Heart left ventricle (tissue), 16 donors: ENCODE measurements around the gene GRIN2A. TPM values are rescaled to one million over a fixed set of nuclear protein-coding genes. Genes with fewer than 3 reads are reported as not detected.
A peak's percentile ranks its signal among the peaks of the same experiment; 100 is the strongest.
"Not testable (repeated sequence)": the region's sequence is repeated elsewhere in the genome, so short reads cannot be mapped to it uniquely, and the experiment has no call there.

Experiments used
- ATAC-seq, 4 donors: fragments of 200-7000 bp; cut with Tn5 transposase; one replicate each; pipeline ENCODE4 v1.9.1; 2020 to 2022; ENCODE audit warnings: moderate library complexity in 4 of 4, mild to moderate bottlenecking in 3 of 4, moderate number of reproducible peaks in 1 of 4
- DNase-seq, 5 donors: peaks; one replicate each; pipeline ENCODE4 v3.0.0-alpha.2; 2020
- H3K27ac ChIP-seq, 12 donors: fragments of 200-600 bp; sonication (generic) in 4 of 12; one replicate each; pipeline versions ENCODE4 v1.5.0 to v1.8.0; 2016 to 2022; ENCODE audit warnings: mild to moderate bottlenecking in 2 of 12
- H3K27me3 ChIP-seq, 9 donors: fragments of 200-600 bp; sonication (generic) in 2 of 9; one replicate each; pipeline versions ENCODE4 v1.5.1 to v1.8.0; 2016 to 2022; ENCODE audit warnings: mild to moderate bottlenecking in 3 of 9
- H3K36me3 ChIP-seq, 9 donors: fragments of 200-600 bp; sonication (generic) in 2 of 9; one replicate each; pipeline versions ENCODE4 v1.5.0 to v1.8.0; 2018 to 2022; ENCODE audit warnings: mild to moderate bottlenecking in 2 of 9
- H3K4me1 ChIP-seq, 12 donors: fragments of 200-600 bp; sonication (generic) in 4 of 12; one replicate each; pipeline versions ENCODE4 v1.5.0 to v1.8.0; 2016 to 2022; ENCODE audit warnings: mild to moderate bottlenecking in 3 of 12
- H3K4me3 ChIP-seq, 12 donors: fragments of 200-600 bp; sonication (generic) in 4 of 12; one replicate each; pipeline versions ENCODE4 v1.5.0 to v1.8.0; 2017 to 2022; ENCODE audit warnings: mild to moderate bottlenecking in 9 of 12, moderate library complexity in 4 of 12
- H3K9me3 ChIP-seq, 12 donors: fragments of 200-600 bp; sonication (generic) in 4 of 12; one replicate each; pipeline versions ENCODE4 v1.5.0 to v1.8.0; 2016 to 2022; ENCODE audit warnings: mild to moderate bottlenecking in 1 of 12
- POLR2A ChIP-seq, 2 donors: fragments of 450-650 bp; IDR thresholded peaks; one replicate each; pipeline ENCODE4 v1.6.1; 2017; ENCODE audit warnings: antibody characterized with exemption in 2 of 2, mild to moderate bottlenecking in 2 of 2, moderate library complexity in 2 of 2
- WGBS, 4 donors: extraction: QIAGEN DNeasy Blood & Tissue Kit in 2 of 4; methylation state at CpG; one replicate each; pipeline versions ENCODE4 v1.1.5 to v1.1.7; 2013 to 2018; 5-methylcytosine and 5-hydroxymethylcytosine counted together
- intact Hi-C, 10 donors: fragments of 100-400 bp; cut with DNase I; formaldehyde crosslinking; loops; one replicate each; pipeline versions ENCODE4 v1.11.1 to v1.14.2; 2022
- polyA plus RNA-seq, 2 donors: library from polyadenylated mRNA; stranded (reverse); fragments of 200-250 nt; gene quantifications; one replicate each; pipeline ENCODE4 v1.2.3, GENCODE V29; 2013
- total RNA-seq, 9 donors: library from RNA; depleted of rRNA in 2 of 9; stranded (reverse); fragments of >200 nt in 2 of 9; fragmentation: NEBNext Ultra II Directional in 3 of 9; extraction: Animal tissue kit (Norgen Biotek cat#: 25700) in 3 of 9; gene quantifications; one replicate each; pipeline versions ENCODE4 v1.1.0 to v1.2.4, GENCODE V29; 2016 to 2023
- TF ChIP-seq, protein P1 (sequence below), 12 donors: fragments of 200-600 bp; sonication (generic) in 4 of 12; IDR thresholded peaks; one replicate each; pipeline versions ENCODE4 v1.5.0 to v1.8.0; 2018 to 2022; ENCODE audit warnings: antibody characterized with exemption in 12 of 12, mild to moderate bottlenecking in 5 of 12
- donor health status: ischemic (EF 13 %, LVEDD 7.1; RV severe dilation, severe dysfunction).
- donor health status: healthy with polysubstance abuse.
- donor health status: DM: no; HTN: yes; CAD: no.
- donor health status: DM: no; HTN: no; CAD: no.
- donor health status: ischemic (EF 25% LVEDD 6.9; RV normal size, moderate dysfunction).
- donor health status: ischemic (EF 25% LVEDD 5.7; RV mildly dilated, moderate dysfunction).
- donor health status: healthy.
- donor health status: DM: yes; HTN: yes; CAD: no.
- donor health status: ischemic (EF 35%, LVEDD 5.7; RV mildly dilated, moderate dysfunction).
- donor health status: nonischemic (EF 11% LVEDD 7.7; RV severe dilation, severe dysfunction).
- donor health status: DM: yes; HTN: yes; CAD: no.
- donor health status: PGD.
- donor health status: ischemic (EF 29% LVEDD 5.4; RV normal size, mild dysfunction).
- donor health status: nonischemic (EF 23%, LVEDD 6.1; RV moderate dilation, normal function).

GRIN2A gene
- total and polyA plus RNA-seq, 11 donors, result 0.01 to 4.6 (median 2.6) TPM

DNA sequence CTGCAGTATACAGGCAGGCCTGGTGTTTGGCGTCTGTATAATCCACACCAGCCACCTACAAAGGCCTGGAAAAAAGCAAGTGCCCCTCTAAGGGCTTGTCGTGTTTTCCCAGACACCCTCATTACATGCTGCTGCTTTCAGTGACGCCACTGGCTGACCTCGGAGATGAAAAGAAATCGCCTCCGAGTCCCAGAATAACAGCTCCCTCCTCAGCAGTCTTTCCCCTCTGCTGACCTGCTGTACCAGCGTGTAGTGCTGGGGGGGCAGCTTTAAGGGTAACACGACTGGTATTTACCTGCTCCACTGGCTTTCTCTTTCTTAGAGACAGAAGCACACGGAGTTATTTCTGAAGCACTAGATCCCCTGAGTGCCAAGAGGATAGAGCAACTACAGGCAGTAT is 296.8 kb downstream of the GRIN2A start:
- Histone ChIP-seq H3K27me3 (no peaks in the 10 kb centered on the region), H3K4me1 (no peaks in the 10 kb centered on the region), H3K36me3 (no peaks in the 10 kb centered on the region), H3K27ac (no peak overlapping the region), H3K4me3 (no peak overlapping the region), H3K9me3 (no peaks in the 10 kb centered on the region)
- no peak for TF ChIP-seq POLR2A (IDR thresholded peaks at IDR 0.05)
- TF ChIP-seq, protein P1, sequence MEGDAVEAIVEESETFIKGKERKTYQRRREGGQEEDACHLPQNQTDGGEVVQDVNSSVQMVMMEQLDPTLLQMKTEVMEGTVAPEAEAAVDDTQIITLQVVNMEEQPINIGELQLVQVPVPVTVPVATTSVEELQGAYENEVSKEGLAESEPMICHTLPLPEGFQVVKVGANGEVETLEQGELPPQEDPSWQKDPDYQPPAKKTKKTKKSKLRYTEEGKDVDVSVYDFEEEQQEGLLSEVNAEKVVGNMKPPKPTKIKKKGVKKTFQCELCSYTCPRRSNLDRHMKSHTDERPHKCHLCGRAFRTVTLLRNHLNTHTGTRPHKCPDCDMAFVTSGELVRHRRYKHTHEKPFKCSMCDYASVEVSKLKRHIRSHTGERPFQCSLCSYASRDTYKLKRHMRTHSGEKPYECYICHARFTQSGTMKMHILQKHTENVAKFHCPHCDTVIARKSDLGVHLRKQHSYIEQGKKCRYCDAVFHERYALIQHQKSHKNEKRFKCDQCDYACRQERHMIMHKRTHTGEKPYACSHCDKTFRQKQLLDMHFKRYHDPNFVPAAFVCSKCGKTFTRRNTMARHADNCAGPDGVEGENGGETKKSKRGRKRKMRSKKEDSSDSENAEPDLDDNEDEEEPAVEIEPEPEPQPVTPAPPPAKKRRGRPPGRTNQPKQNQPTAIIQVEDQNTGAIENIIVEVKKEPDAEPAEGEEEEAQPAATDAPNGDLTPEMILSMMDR (IDR thresholded peaks at IDR 0.05), result no peak
- 25 to 33% (median 31%) methylated on average over 9 of the region's 9 CpGs for WGBS, 4 donors
- DNase-seq, result no peak
- ATAC-seq, result peak in 1 of 4 donors; percentile 53
- intact Hi-C loops, result no loop called here

DNA sequence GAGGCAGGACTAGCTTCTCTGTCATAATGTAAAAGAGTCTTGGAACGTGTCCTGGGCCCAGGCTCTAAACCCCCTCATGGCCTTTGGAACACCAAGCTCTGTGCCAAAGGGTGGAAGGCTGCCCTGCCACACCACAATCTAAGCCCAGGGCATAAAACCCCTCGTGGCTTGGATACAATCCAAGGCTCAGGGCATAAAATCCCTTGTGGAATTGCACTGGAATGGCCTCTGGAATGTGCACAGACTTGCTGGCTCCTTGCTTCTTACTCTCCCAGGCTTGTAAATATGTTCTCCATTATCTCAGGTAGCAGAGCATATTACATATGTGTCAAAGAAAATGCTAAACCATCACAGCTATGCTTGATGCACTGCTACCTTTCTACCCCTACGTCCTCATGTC is 306.2 kb downstream of the GRIN2A start:
- H3K4me1 ChIP-seq, DNase-seq, H3K9me3 ChIP-seq, intact Hi-C loops, H3K27me3 ChIP-seq, H3K27ac ChIP-seq, H3K4me3 ChIP-seq, ATAC-seq, H3K36me3 ChIP-seq: not testable (repeated sequence)
- WGBS, 4 donors, result 55 to 72% (median 58%) methylated on average over 3 of the region's 3 CpGs

DNA sequence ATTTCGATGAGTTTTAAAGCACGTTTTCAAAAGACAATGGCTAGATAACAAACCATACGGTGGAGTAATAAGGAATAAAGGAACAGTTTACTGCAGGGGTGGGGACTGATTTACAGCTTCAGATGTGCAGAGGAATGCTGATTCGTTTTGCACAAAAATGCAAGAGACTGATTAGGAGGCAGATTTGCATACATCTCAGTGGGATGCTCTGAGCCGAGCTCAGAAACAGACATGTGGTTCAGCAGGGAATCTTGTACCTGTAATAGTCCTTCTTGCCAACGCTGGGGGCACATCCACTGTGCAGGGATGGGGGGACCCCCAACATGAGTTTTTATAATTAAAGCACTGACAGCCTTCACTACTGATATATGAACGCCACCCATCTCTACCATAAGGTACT is 308.0 kb downstream of the GRIN2A start:
- WGBS, 4 donors, result 55 to 76% (median 67%) methylated on average over 7 of the region's 7 CpGs
- no peaks in the 10 kb centered on the region for H3K36me3 ChIP-seq
- no peak overlapping the region for H3K4me3 ChIP-seq
- peaks cover 0 to 17% (median 0%) of the 10 kb centered on the region in 12 donors for H3K4me1 ChIP-seq
- H3K27me3 ChIP-seq, result no peaks in the 10 kb centered on the region
- no peaks in the 10 kb centered on the region for H3K9me3 ChIP-seq
- TF ChIP-seq, protein P1 (IDR thresholded peaks at IDR 0.05), result no peak
- TF ChIP-seq POLR2A (IDR thresholded peaks at IDR 0.05), result no peak
- no peak overlapping the region for H3K27ac ChIP-seq
- DNase-seq, result no peak
- intact Hi-C loops, result no loop called here
- ATAC-seq, result no peak

DNA sequence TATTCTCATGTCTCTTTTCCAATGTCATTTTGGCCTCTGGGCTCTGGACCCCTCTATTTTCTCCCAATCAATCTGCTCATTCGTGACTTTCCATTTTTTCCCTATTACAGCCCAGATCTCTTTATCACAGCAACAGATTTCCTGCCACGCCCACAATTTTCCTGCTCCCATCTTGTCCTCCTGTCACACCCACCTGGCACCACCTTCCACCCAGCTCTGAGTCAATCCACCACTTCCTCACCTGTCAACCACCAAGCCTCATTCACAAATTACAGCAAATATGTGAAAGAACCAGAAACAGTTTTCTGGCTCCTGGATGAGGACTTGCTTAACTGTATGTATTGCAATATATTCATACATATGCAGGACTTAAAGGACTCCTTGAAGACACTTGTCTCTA is 311.3 kb downstream of the GRIN2A start:
- Histone ChIP-seq H3K36me3 (no peaks in the 10 kb centered on the region), H3K4me1 (peaks cover 0 to 17% (median 0%) of the 10 kb centered on the region in 12 donors), H3K27ac (peak overlapping the region in 1 of 12 donors; percentile 28), H3K27me3 (no peaks in the 10 kb centered on the region), H3K9me3 (no peaks in the 10 kb centered on the region), H3K4me3 (no peak overlapping the region)
- DNase-seq (no peak), ATAC-seq (no peak)
- intact Hi-C loops, result no loop called here
- WGBS, 4 donors, result 65 to 70% (median 67%) methylated on average over 2 of the region's 2 CpGs
- no peak for TF ChIP-seq POLR2A (IDR thresholded peaks at IDR 0.05)
- TF ChIP-seq, protein P1 (IDR thresholded peaks at IDR 0.05), result no peak

DNA sequence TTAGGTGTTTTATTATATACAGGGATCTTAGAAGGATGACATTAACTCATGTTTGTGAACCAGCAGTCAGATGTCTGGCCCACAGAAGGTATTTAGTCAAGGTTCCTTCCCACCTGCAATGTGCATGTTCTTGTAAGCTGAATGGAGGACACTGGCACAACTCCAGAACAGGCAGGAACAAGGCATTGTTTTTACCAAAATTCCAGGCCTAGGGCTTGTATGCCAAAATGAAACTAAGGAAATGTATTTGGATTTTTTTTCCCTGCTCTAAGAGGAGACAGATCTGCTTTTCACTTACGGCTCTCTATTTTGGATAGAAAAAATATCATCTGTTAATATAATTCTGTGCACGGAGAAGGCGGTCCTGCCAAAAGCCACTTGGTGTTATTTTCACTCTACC is 312.5 kb downstream of the GRIN2A start:
- WGBS, 4 donors, result 51 to 70% (median 61%) methylated on average over 3 of the region's 3 CpGs
- no peaks in the 10 kb centered on the region for H3K36me3 ChIP-seq
- peak in 1 of 4 donors; percentile 72 for ATAC-seq

More for the DNA sequence above, 312.5 kb downstream of the GRIN2A start:
- H3K27me3 ChIP-seq, result no peaks in the 10 kb centered on the region
- DNase-seq, result peak in 3 of 5 donors; percentile 29 to 48 (median 36)
- H3K9me3 ChIP-seq, result no peaks in the 10 kb centered on the region
- intact Hi-C loops, result loop anchor here in 1 of 10 donors (10.0 kb wide), 1 partner anchor 55 kb away; no protein-coding TSS in a partner anchor
- peak overlapping the region in 4 of 12 donors; percentile 4 to 39 (median 30) for H3K27ac ChIP-seq
- no peak for TF ChIP-seq POLR2A (IDR thresholded peaks at IDR 0.05)
- TF ChIP-seq, protein P1 (IDR thresholded peaks at IDR 0.05), result no peak
- no peak overlapping the region for H3K4me3 ChIP-seq
- H3K4me1 ChIP-seq, result peaks cover 0 to 17% (median 0%) of the 10 kb centered on the region in 12 donors
